GM06990 (cell line): Measurements from ENCODE around the gene SLC9A9.

Experiments
- DNase-seq: peaks from one replicate; pipeline ENCODE4 v3.0.0-alpha.2; 2011; ENCODE audit not compliant: insufficient read length; ENCODE audit errors: extremely low read depth
- H3K27me3 ChIP-seq: replicated peaks from 2 replicates; pipeline ENCODE4 v1.6.0; 2011; ENCODE audit warnings: low read length; ENCODE audit not compliant: control insufficient read depth, insufficient read depth
- H3K36me3 ChIP-seq: 2 replicates; pipeline ENCODE4 v1.5.1; 2011; ENCODE audit warnings: low read length; ENCODE audit not compliant: control insufficient read depth, insufficient read depth
- H3K4me3 ChIP-seq: replicated peaks from 2 replicates; pipeline ENCODE4 v1.5.1; 2011; ENCODE audit warnings: low read depth, mild to moderate bottlenecking, control low read depth, low read length
- TF ChIP-seq, protein P1 (sequence below): IDR thresholded peaks from 2 replicates; pipeline ENCODE4 v1.5.1; 2011; ENCODE audit warnings: low read length, control low read depth, mild to moderate bottlenecking, inconsistent platforms; ENCODE audit not compliant: insufficient read depth, poor library complexity, severe bottlenecking

Gene SLC9A9

GRCh38 chr3:143217283-143217682 is 631.0 kb downstream of the SLC9A9 start:
- Histone ChIP-seq H3K27me3 (no peaks in the 10 kb centered on the region), H3K36me3 (no peaks in the 10 kb centered on the region), H3K4me3 (no peak overlapping the region)
- TF ChIP-seq, protein P1, sequence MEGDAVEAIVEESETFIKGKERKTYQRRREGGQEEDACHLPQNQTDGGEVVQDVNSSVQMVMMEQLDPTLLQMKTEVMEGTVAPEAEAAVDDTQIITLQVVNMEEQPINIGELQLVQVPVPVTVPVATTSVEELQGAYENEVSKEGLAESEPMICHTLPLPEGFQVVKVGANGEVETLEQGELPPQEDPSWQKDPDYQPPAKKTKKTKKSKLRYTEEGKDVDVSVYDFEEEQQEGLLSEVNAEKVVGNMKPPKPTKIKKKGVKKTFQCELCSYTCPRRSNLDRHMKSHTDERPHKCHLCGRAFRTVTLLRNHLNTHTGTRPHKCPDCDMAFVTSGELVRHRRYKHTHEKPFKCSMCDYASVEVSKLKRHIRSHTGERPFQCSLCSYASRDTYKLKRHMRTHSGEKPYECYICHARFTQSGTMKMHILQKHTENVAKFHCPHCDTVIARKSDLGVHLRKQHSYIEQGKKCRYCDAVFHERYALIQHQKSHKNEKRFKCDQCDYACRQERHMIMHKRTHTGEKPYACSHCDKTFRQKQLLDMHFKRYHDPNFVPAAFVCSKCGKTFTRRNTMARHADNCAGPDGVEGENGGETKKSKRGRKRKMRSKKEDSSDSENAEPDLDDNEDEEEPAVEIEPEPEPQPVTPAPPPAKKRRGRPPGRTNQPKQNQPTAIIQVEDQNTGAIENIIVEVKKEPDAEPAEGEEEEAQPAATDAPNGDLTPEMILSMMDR: no peak
- DNase-seq: no peak

DNA sequence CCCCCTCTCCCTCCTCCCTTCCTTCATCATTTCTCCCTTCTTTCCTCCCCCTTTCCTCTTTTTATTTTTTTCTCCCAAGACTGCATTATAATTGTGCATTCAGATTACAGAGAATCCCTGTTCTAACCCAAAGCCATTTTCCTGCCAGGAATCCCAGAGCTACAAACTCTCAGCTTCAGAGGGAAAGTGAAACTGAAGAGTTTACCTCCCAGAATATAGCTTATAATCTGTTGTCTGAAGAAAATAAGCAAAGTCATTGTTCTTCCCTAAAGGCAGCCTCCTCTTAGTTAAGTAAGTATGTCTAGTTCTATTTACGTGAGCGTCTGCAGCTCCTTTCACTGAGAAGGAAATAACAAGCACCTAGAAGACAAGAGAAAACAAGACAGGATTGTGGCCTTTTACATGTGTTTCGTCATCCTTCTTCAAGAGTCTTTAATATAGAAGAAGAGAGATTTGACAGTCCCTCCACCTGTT is 631.5 kb downstream of the SLC9A9 start:
- DNase-seq: no peak
- Histone ChIP-seq H3K36me3 (no peaks in the 10 kb centered on the region), H3K27me3 (no peaks in the 10 kb centered on the region), H3K4me3 (no peak overlapping the region)
- TF ChIP-seq, protein P1: no peak
